Left lung (tissue), 10 donors: Measurements from ENCODE around the gene FRMD5. TPM values are rescaled to one million over a fixed set of nuclear protein-coding genes. Genes with fewer than 3 reads are reported as not detected.
A peak's percentile ranks its signal among the peaks of the same experiment; 100 is the strongest.

Experiments used
- ATAC-seq: fragments of 200-7000 bp; cut with Tn5 transposase; one replicate; pipeline ENCODE4 v1.9.1; 2020; ENCODE audit warnings: moderate library complexity
- DNase-seq, 4 donors: peaks; one replicate each; pipeline ENCODE4 v3.0.0-alpha.2; 2013 to 2020
- H3K27ac ChIP-seq, 2 donors: fragments of 200-600 bp; sonication (generic) in 1 of 2; one replicate each; pipeline versions ENCODE4 v1.5.0 to v1.8.0; 2020 to 2021
- H3K27me3 ChIP-seq, 2 donors: fragments of 200-600 bp; sonication (generic) in 1 of 2; one replicate each; pipeline versions ENCODE4 v1.5.0 to v1.8.0; 2020 to 2021
- H3K36me3 ChIP-seq, 2 donors: fragments of 200-600 bp; sonication (generic) in 1 of 2; one replicate each; pipeline versions ENCODE4 v1.5.0 to v1.8.0; 2020 to 2021
- H3K4me1 ChIP-seq, 2 donors: fragments of 200-600 bp; one replicate each; pipeline ENCODE4 v1.8.0; 2021
- H3K4me3 ChIP-seq, 2 donors: fragments of 200-600 bp; sonication (generic) in 1 of 2; one replicate each; pipeline versions ENCODE4 v1.5.0 to v1.8.0; 2020 to 2021; ENCODE audit warnings: mild to moderate bottlenecking in 1 of 2
- H3K9me3 ChIP-seq, 2 donors: fragments of 200-600 bp; sonication (generic) in 1 of 2; one replicate each; pipeline versions ENCODE4 v1.5.0 to v1.8.0; 2020 to 2021
- intact Hi-C, 2 donors: fragments of 100-400 bp; cut with DNase I; formaldehyde crosslinking; loops; one replicate each; pipeline versions ENCODE4 v1.11.2 to v1.14.2; 2022
- polyA plus RNA-seq, 6 donors: library from polyadenylated mRNA; unstranded; fragments of 120-200 nt; gene quantifications; one replicate each; pipeline ENCODE4 v1.2.1, GENCODE V29; 2013; ENCODE audit not compliant: insufficient read length in 6 of 6
- total RNA-seq, 2 donors: library from RNA; stranded (reverse); fragmentation: NEBNext Ultra II Directional; extraction: Animal tissue kit (Norgen Biotek cat#: 25700); gene quantifications; one replicate each; pipeline ENCODE4 v1.2.1, GENCODE V29; 2021
- TF ChIP-seq, protein P1 (sequence below), 2 donors: fragments of 200-600 bp; sonication (generic) in 1 of 2; IDR thresholded peaks; one replicate each; pipeline versions ENCODE4 v1.5.0 to v1.8.0; 2021; ENCODE audit warnings: antibody characterized with exemption in 2 of 2
- donor health status: DM: no; HTN: yes; CAD: no.
- donor health status: DM: no; HTN: no; CAD: no.

Gene FRMD5
- total and polyA plus RNA-seq, 8 donors, result 1.5 to 4.4 (median 2.3) TPM

DNA sequence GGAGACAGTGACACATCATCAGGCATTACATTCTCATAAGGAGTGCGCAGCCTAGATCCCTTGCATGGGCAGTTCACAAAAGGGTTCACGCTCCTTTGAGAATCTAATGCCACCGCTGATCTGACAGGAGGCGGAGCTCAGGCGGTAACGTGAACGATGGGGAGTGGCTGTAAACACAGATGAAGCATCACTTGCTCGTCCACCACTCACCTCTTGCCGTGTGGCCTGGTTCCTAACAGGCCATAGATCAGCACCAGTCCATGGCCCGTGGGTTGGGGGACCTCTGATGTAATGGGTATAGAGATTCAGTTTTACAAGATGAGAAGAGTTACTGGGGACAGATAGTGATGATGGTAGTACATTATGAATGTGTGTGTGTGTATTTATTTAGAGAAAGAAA lies 63.0 kb downstream of the FRMD5 start:
- H3K27ac ChIP-seq, result no peak overlapping the region
- H3K9me3 ChIP-seq, result no peaks in the 10 kb centered on the region
- H3K36me3 ChIP-seq, result no peaks in the 10 kb centered on the region
- no peaks in the 10 kb centered on the region for H3K4me1 ChIP-seq
- DNase-seq (peak in 1 of 4 donors; percentile 43), ATAC-seq (no peak)
- no peak overlapping the region for H3K4me3 ChIP-seq
- TF ChIP-seq, protein P1, sequence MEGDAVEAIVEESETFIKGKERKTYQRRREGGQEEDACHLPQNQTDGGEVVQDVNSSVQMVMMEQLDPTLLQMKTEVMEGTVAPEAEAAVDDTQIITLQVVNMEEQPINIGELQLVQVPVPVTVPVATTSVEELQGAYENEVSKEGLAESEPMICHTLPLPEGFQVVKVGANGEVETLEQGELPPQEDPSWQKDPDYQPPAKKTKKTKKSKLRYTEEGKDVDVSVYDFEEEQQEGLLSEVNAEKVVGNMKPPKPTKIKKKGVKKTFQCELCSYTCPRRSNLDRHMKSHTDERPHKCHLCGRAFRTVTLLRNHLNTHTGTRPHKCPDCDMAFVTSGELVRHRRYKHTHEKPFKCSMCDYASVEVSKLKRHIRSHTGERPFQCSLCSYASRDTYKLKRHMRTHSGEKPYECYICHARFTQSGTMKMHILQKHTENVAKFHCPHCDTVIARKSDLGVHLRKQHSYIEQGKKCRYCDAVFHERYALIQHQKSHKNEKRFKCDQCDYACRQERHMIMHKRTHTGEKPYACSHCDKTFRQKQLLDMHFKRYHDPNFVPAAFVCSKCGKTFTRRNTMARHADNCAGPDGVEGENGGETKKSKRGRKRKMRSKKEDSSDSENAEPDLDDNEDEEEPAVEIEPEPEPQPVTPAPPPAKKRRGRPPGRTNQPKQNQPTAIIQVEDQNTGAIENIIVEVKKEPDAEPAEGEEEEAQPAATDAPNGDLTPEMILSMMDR (IDR thresholded peaks at IDR 0.05), result no peak
- H3K27me3 ChIP-seq, result no peaks in the 10 kb centered on the region
- intact Hi-C loops, result no loop called here

DNA sequence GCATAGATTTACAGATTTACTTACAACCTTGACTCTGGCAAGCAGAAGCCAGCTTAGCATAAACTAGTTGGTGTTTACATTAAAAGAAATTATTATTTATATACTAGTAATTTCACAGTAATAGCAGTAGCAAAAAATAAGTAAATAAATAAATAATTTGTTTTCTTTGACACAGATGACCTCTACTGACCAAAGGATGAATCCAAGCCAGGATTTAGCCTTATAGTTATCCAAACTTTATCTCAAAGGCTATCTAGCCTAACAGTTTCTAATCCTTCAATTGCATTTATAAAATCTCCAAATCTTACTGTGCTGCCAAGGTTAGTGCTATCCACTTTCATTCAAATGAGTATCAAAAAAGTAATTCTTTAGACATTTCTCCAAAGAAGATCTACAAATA lies 64.3 kb downstream of the FRMD5 start:
- H3K4me1 ChIP-seq, result no peaks in the 10 kb centered on the region
- no peak overlapping the region for H3K4me3 ChIP-seq
- no peak for DNase-seq
- intact Hi-C loops, result no loop called here
- no peak for ATAC-seq
- no peaks in the 10 kb centered on the region for H3K27me3 ChIP-seq
- H3K9me3 ChIP-seq, result no peaks in the 10 kb centered on the region
- H3K36me3 ChIP-seq, result no peaks in the 10 kb centered on the region
- TF ChIP-seq, protein P1 (IDR thresholded peaks at IDR 0.05), result no peak
- H3K27ac ChIP-seq, result no peak overlapping the region

DNA sequence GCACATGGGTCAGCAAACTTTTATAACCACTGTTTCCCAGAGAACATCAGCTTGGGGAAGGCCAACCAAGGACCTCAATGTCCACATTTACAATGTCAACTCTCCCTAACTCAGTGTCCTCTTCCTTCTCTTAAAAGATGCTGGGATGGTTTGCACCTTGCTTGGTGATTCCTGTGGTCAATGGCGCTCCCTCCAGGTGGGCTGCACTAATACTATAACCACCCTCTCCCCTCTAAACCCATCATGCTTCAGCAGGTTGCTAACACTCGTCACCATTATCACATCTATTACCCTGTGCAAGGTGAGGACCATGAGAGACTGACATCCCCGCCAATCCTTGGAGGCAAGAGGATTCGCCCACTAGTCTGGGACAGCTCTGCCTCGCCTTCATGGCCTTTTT lies 65.2 kb downstream of the FRMD5 start:
- intact Hi-C loops, result no loop called here

DNA sequence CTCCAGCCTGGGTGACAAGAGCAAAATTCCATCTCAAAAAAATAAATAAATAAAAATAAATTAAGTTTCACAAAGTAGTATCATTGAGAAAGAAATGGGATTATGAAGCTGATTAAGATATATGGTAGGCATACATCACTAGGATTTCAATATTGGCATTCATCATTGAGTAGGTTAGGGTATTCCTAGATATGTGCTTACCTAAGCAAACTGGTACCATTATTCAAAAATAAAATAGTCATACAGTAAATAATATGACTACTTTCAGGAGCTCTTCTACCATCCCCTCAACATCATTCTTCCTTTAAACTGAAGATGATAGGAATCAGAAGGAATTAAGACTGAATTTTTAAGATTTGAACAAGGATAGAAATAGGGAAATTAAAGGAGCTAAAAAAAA lies 66.6 kb downstream of the FRMD5 start:
- TF ChIP-seq, protein P1 (IDR thresholded peaks at IDR 0.05), result no peak
- DNase-seq (no peak), ATAC-seq (no peak)
- Histone ChIP-seq H3K27me3 (no peaks in the 10 kb centered on the region), H3K4me1 (no peaks in the 10 kb centered on the region), H3K9me3 (no peaks in the 10 kb centered on the region), H3K4me3 (no peak overlapping the region), H3K27ac (no peak overlapping the region), H3K36me3 (no peaks in the 10 kb centered on the region)
- intact Hi-C loops, result no loop called here

More for the DNA sequence above, 65.2 kb downstream of the FRMD5 start:
- H3K27ac ChIP-seq, result no peak overlapping the region
- ATAC-seq (no peak), DNase-seq (no peak)
- no peak overlapping the region for H3K4me3 ChIP-seq
- H3K36me3 ChIP-seq, result no peaks in the 10 kb centered on the region
- TF ChIP-seq, protein P1 (IDR thresholded peaks at IDR 0.05), result no peak
- H3K9me3 ChIP-seq, result no peaks in the 10 kb centered on the region
- no peaks in the 10 kb centered on the region for H3K27me3 ChIP-seq
- no peaks in the 10 kb centered on the region for H3K4me1 ChIP-seq

DNA sequence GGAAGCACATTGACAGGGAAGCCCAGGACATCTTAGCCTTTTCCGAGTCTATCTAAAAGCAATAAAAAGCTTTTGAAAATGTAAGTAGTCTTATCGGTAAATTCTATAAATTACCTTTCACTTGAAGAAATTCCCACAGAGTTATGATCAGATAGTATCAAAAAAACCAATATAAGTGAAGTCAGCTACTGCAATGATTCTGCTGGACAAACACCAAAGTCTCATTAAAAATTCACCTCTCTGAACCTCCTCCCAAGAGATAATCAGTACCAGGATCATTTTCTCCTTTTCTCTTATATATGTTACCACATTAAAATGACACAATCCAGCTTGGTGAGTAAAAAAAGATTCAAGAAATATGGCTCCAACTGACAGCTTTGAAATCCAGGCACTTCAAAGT lies 69.2 kb downstream of the FRMD5 start:
- TF ChIP-seq, protein P1 (IDR thresholded peaks at IDR 0.05), result no peak
- DNase-seq, result no peak
- H3K27ac ChIP-seq, result no peak overlapping the region
- intact Hi-C loops, result no loop called here
- no peaks in the 10 kb centered on the region for H3K36me3 ChIP-seq
- H3K9me3 ChIP-seq, result no peaks in the 10 kb centered on the region
- no peak for ATAC-seq
- no peaks in the 10 kb centered on the region for H3K27me3 ChIP-seq
- no peaks in the 10 kb centered on the region for H3K4me1 ChIP-seq
- H3K4me3 ChIP-seq, result no peak overlapping the region
